PC-3 (cell line): ENCODE results near the gene FOXO3. TPM values are rescaled to one million over a fixed set of nuclear protein-coding genes. Genes with fewer than 3 reads are reported as not detected.
A peak's percentile ranks its signal among the peaks of the same experiment; 100 is the strongest.

ENCODE experiments used
- ATAC-seq: fragments of 200-7000 bp; cut with Tn5 transposase; 2 replicates; pipeline ENCODE4 v1.9.1; 2020; ENCODE audit warnings: mild to moderate bottlenecking, moderate library complexity
- BruUV-seq: library from RNA; stranded (reverse); fragments of 400-500 nt; replicated peaks from 2 replicates; lab custom pipeline; 2021; lab: Mats Ljungman, UMichigan
- CTCF ChIA-PET: fragments of 300-600 bp; sonication (Branson Sonifier 250); formaldehyde crosslinking; loops from one replicate; lab custom pipeline; 2022; ENCODE audit warnings: antibody characterized with exemption; lab: Charles Lee
- POLR2A ChIA-PET: fragments of 300-600 bp; sonication (Branson Sonifier 250); formaldehyde crosslinking; loops from one replicate; lab custom pipeline; 2022; ENCODE audit warnings: antibody characterized with exemption; ENCODE audit not compliant: unreplicated experiment; lab: Charles Lee
- DNase-seq: peaks from one replicate; pipeline ENCODE4 v3.0.0-alpha.2; 2015
- H2AFZ ChIP-seq: fragments of 300-600 bp; sonication (generic); 2 replicates; pipeline ENCODE4 v1.6.0; 2016; ENCODE audit warnings: antibody characterized with exemption, low read length
- H3F3A ChIP-seq: fragments of 300-600 bp; sonication (generic); one replicate; pipeline ENCODE4 v1.6.0; 2017; ENCODE audit warnings: antibody characterized with exemption, low read length, control low read depth, mild to moderate bottlenecking; ENCODE audit not compliant: unreplicated experiment
- H3K27ac ChIP-seq: fragments of 300-600 bp; sonication (generic); 2 replicates; pipeline ENCODE4 v1.5.1; 2016; ENCODE audit warnings: mild to moderate bottlenecking, low read length
- H3K27me3 ChIP-seq: fragments of 300-600 bp; sonication (generic); 2 replicates; pipeline ENCODE4 v1.6.1; 2016; ENCODE audit warnings: low read length, mixed read lengths
- H3K36me3 ChIP-seq: fragments of 300-600 bp; sonication (generic); 2 replicates; pipeline ENCODE4 v1.6.1; 2016; ENCODE audit warnings: low read depth, mixed run types, low read length, mixed read lengths
- H3K4me1 ChIP-seq: fragments of 300-600 bp; sonication (generic); 2 replicates; pipeline ENCODE4 v1.5.1; 2016; ENCODE audit warnings: low read length; ENCODE audit not compliant: insufficient read depth
- H3K4me2 ChIP-seq: fragments of 300-600 bp; sonication (generic); 2 replicates; pipeline ENCODE4 v1.6.0; 2016; ENCODE audit warnings: low read length
- H3K4me3 ChIP-seq: fragments of 300-600 bp; sonication (generic); 2 replicates; pipeline ENCODE4 v1.5.1; 2016; ENCODE audit warnings: mild to moderate bottlenecking, low read length, mixed read lengths
- H3K79me2 ChIP-seq: fragments of 300-600 bp; sonication (generic); 2 replicates; pipeline ENCODE4 v1.6.1; 2017; ENCODE audit warnings: low read length, mixed read lengths
- H3K9ac ChIP-seq: fragments of 300-600 bp; sonication (generic); 2 replicates; pipeline ENCODE4 v1.6.0; 2016; ENCODE audit warnings: mild to moderate bottlenecking, low read length
- H3K9me2 ChIP-seq: fragments of 300-600 bp; sonication (generic); replicated peaks from 2 replicates; pipeline ENCODE4 v1.6.1; 2016; ENCODE audit warnings: mixed run types, low read length, mixed read lengths
- H3K9me3 ChIP-seq: fragments of 300-600 bp; sonication (generic); 2 replicates; pipeline ENCODE4 v1.6.1; 2016; ENCODE audit warnings: low read length, mixed read lengths
- H4K20me1 ChIP-seq: fragments of 300-600 bp; sonication (generic); 2 replicates; pipeline ENCODE4 v1.6.1; 2016; ENCODE audit warnings: low read length, mixed read lengths
- CTCF ChIP-seq: fragments of 300-600 bp; sonication (generic); conservative IDR thresholded peaks from 2 replicates; pipeline ENCODE4 v1.5.1; 2017; ENCODE audit warnings: antibody characterized with exemption, low read depth, mild to moderate bottlenecking, low read length
- EZH2 ChIP-seq: fragments of 300-600 bp; sonication (generic); IDR thresholded peaks from one replicate; pipeline ENCODE4 v1.6.1; 2017; ENCODE audit warnings: antibody characterized with exemption, mild to moderate bottlenecking, low read length; ENCODE audit not compliant: unreplicated experiment
- EZH2phosphoT487 ChIP-seq: fragments of 300-600 bp; sonication (generic); IDR thresholded peaks from 2 replicates; pipeline ENCODE4 v1.6.1; 2018; ENCODE audit warnings: mild to moderate bottlenecking, antibody characterized with exemption, low read length, borderline replicate concordance
- intact Hi-C: fragments of 100-400 bp; cut with micrococcal nuclease; formaldehyde crosslinking; loops from 2 replicates; pipeline ENCODE4 v1.9.0; 2023
- total RNA-seq: library from RNA; depleted of rRNA; stranded (reverse); fragments of >200 nt; gene quantifications from 2 replicates; pipeline ENCODE4 v1.2.3, GENCODE V29; 2014

FOXO3 gene
- total RNA-seq, 1 experiment from 2014 or later = 12.8 TPM

GRCh38 chr6:108730635-108731515 lies 170.2 kb downstream of the FOXO3 start:
- H3F3A ChIP-seq = no peaks in the 10 kb centered on the region
- H3K79me2 ChIP-seq = no peaks in the 10 kb centered on the region
- no TSS peak for BruUV-seq
- H3K9me2 ChIP-seq = no peaks in the 10 kb centered on the region
- TF ChIP-seq EZH2phosphoT487 = no peak
- ChIA-PET POLR2A (interaction anchor here (0.5 kb wide), 1 partner anchor 121 kb away, joined by 3 read pairs; no protein-coding TSS in a partner anchor), CTCF (no interaction called here)
- H2AFZ ChIP-seq = no peak overlapping the region
- H3K27ac ChIP-seq = no peak overlapping the region
- intact Hi-C loops = no loop called here
- DNase-seq = no peak
- H3K9ac ChIP-seq = no peak overlapping the region
- H3K9me3 ChIP-seq = no peaks in the 10 kb centered on the region
- no peaks in the 10 kb centered on the region for H3K27me3 ChIP-seq
- H3K4me2 ChIP-seq = no peak overlapping the region
- ATAC-seq = no peak
- no peaks in the 10 kb centered on the region for H3K36me3 ChIP-seq
- H4K20me1 ChIP-seq = no peaks in the 10 kb centered on the region
- peaks cover 39% of the 10 kb centered on the region for H3K4me1 ChIP-seq
- no peak overlapping the region for H3K4me3 ChIP-seq

DNA sequence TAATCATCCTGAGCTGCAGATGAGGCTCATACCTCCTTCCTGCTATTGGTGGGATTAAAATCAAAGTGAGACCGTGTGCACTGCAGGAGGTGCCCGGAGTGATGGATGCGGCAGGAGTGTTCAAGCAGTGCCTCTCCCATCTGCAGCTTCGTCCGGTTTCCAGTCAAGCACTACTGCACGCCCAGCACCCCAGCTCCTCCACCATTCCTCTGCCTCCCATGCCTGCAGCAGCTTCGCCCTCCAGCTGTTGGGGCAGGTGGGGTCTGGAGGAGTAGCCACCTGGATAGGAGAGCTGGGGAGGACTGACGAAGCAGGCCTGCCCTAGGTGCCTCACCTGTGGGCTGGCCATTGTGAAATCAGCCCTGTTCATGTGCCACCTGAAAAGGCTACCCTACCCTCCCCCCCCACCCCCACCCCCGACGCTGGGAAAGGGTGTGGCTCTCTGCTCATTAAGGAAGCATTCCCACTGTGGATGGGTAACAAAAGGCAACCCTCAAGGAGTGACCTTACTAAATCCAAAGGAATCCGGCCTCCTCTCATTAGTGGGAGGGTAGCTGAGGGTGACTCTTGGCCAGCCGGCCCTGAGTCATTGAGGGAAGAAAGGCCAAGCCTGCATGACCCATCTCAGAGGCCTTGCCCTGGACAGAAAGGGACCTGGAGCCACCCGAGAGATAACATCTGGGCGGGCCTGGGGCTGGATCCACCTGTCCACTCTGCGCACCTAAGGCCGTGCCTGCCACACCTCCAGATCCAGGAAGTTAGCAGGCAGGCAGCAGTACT lies 171.6 kb downstream of the FOXO3 start:
- Histone ChIP-seq H3K9me3 (no peaks in the 10 kb centered on the region), H3F3A (no peaks in the 10 kb centered on the region), H3K36me3 (no peaks in the 10 kb centered on the region), H3K27ac (peak overlapping the region; percentile 86), H3K4me3 (no peak overlapping the region), H2AFZ (no peak overlapping the region), H3K27me3 (no peaks in the 10 kb centered on the region), H3K9ac (peak overlapping the region; percentile 63), H3K79me2 (no peaks in the 10 kb centered on the region), H3K9me2 (no peaks in the 10 kb centered on the region), H3K4me2 (peak overlapping the region; percentile 39), H3K4me1 (peaks cover 52% of the 10 kb centered on the region), H4K20me1 (no peaks in the 10 kb centered on the region)
- TF ChIP-seq CTCF (no peak), EZH2 (no peak), EZH2phosphoT487 (no peak)
- intact Hi-C loops = no loop called here
- ATAC-seq = peak; percentile 67
- POLR2A ChIA-PET = no interaction called here
- BruUV-seq = no TSS peak
- DNase-seq = peak; percentile 87
- CTCF ChIA-PET = no interaction called here

- Histone ChIP-seq H3K4me3 (no peak overlapping the region), H3K36me3 (no peaks in the 10 kb centered on the region), H3K27me3 (no peaks in the 10 kb centered on the region), H2AFZ (no peak overlapping the region), H3K27ac (peak overlapping the region; percentile 86), H3K4me1 (peaks cover 60% of the 10 kb centered on the region), H3K9ac (peak overlapping the region; percentile 63), H3K9me2 (no peaks in the 10 kb centered on the region), H3K79me2 (no peaks in the 10 kb centered on the region), H4K20me1 (no peaks in the 10 kb centered on the region), H3K9me3 (no peaks in the 10 kb centered on the region), H3K4me2 (peak overlapping the region; percentile 39), H3F3A (no peaks in the 10 kb centered on the region)
- BruUV-seq = no TSS peak
- POLR2A ChIA-PET = no interaction called here
- CTCF ChIA-PET = no interaction called here
- TF ChIP-seq EZH2phosphoT487 (no peak), CTCF (no peak), EZH2 (no peak)
- DNase-seq (no peak), ATAC-seq (no peak)
- intact Hi-C loops = no loop called here
These were observed 172.3 kb downstream of the FOXO3 start for GRCh38 chr6:108733051-108733450.
